Type B pancreatic cell (in vitro differentiated cells): ENCODE data around the gene SYNGR1. TPM values are rescaled to one million over a fixed set of nuclear protein-coding genes. Genes with fewer than 3 reads are reported as not detected.
A peak's percentile ranks its signal among the peaks of the same experiment; 100 is the strongest.

ENCODE experiments used
- DNase-seq: peaks from one replicate; pipeline ENCODE4 v3.0.0; 2021; ENCODE audit warnings: mixed read lengths; ENCODE audit not compliant: unreplicated experiment; ENCODE audit errors: extremely low spot score
- H3K27ac Mint-ChIP-seq: 2 replicates; pipeline ENCODE4 v1.8.0; 2021; ENCODE audit warnings: mild to moderate bottlenecking, mixed read lengths
- H3K27me3 Mint-ChIP-seq: 2 replicates; pipeline ENCODE4 v1.8.0; 2021; ENCODE audit warnings: mixed read lengths
- H3K36me3 Mint-ChIP-seq: 2 replicates; pipeline ENCODE4 v1.8.0; 2021; ENCODE audit warnings: mixed read lengths
- H3K4me1 Mint-ChIP-seq: one replicate; pipeline ENCODE4 v1.8.0; 2021; ENCODE audit warnings: mixed read lengths; ENCODE audit not compliant: unreplicated experiment
- H3K4me3 Mint-ChIP-seq: 2 replicates; pipeline ENCODE4 v1.8.0; 2021; ENCODE audit warnings: mild to moderate bottlenecking, mixed read lengths
- H3K9me3 Mint-ChIP-seq: 2 replicates; pipeline ENCODE4 v1.8.0; 2021; ENCODE audit warnings: mixed read lengths
- total RNA-seq: library from RNA; stranded (reverse); gene quantifications from 2 replicates; pipeline ENCODE4 v1.2.1, GENCODE V29; 2021; ENCODE audit warnings: low replicate concordance
- TF ChIP-seq, protein P1 (sequence below): fragments of 200-600 bp; sonication (generic); conservative IDR thresholded peaks from 2 replicates; pipeline ENCODE4 v1.5.0; 2021; ENCODE audit warnings: antibody characterized with exemption, mild to moderate bottlenecking

The SYNGR1 gene
- total RNA-seq, 1 donor from 2014 or later = 41.4 TPM

DNA sequence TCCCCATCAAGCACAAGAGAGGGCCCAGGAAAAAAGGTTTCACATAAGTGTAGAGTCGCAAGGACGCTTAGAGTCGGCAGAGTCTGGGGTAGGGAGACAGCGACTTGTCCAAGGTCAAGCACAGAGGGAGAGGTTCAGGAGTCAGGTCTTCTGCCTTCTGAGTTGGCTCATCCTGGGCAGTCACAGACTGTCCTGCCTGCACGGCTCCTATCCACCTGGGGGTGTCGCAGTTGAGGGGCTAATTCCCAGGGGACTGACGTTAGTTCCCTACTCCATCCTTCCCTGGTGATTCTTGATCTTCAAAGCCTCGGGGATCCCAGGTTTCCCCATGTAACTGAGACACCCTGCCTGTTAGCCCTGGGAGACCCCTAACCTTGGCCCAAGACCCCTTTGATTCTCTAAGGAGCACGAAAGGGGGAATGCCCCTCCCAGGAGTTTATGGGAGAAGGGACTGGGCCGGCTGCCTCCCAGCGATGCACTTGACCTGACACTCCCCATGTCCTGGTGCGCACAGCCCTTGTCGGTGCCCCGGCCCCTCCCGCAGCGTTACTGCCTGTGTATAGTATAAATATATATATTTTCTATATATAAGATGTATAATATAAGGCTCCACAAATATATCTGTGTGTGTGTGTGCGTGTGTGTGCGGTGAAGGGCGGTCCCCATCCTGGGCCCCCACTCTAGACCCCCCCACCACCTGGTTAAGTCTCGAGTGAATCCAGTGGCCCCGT is 35.1 kb downstream of the SYNGR1 start:
- TF ChIP-seq, protein P1, sequence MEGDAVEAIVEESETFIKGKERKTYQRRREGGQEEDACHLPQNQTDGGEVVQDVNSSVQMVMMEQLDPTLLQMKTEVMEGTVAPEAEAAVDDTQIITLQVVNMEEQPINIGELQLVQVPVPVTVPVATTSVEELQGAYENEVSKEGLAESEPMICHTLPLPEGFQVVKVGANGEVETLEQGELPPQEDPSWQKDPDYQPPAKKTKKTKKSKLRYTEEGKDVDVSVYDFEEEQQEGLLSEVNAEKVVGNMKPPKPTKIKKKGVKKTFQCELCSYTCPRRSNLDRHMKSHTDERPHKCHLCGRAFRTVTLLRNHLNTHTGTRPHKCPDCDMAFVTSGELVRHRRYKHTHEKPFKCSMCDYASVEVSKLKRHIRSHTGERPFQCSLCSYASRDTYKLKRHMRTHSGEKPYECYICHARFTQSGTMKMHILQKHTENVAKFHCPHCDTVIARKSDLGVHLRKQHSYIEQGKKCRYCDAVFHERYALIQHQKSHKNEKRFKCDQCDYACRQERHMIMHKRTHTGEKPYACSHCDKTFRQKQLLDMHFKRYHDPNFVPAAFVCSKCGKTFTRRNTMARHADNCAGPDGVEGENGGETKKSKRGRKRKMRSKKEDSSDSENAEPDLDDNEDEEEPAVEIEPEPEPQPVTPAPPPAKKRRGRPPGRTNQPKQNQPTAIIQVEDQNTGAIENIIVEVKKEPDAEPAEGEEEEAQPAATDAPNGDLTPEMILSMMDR = peak; percentile 58
- peaks cover 4% of the 10 kb centered on the region for H3K4me1 Mint-ChIP-seq
- DNase-seq = no peak
- peaks cover 4% of the 10 kb centered on the region for H3K36me3 Mint-ChIP-seq
- H3K27ac Mint-ChIP-seq = no peak overlapping the region
- no peak overlapping the region for H3K4me3 Mint-ChIP-seq
- H3K9me3 Mint-ChIP-seq = no peaks in the 10 kb centered on the region
- H3K27me3 Mint-ChIP-seq = peaks cover 6% of the 10 kb centered on the region

DNA sequence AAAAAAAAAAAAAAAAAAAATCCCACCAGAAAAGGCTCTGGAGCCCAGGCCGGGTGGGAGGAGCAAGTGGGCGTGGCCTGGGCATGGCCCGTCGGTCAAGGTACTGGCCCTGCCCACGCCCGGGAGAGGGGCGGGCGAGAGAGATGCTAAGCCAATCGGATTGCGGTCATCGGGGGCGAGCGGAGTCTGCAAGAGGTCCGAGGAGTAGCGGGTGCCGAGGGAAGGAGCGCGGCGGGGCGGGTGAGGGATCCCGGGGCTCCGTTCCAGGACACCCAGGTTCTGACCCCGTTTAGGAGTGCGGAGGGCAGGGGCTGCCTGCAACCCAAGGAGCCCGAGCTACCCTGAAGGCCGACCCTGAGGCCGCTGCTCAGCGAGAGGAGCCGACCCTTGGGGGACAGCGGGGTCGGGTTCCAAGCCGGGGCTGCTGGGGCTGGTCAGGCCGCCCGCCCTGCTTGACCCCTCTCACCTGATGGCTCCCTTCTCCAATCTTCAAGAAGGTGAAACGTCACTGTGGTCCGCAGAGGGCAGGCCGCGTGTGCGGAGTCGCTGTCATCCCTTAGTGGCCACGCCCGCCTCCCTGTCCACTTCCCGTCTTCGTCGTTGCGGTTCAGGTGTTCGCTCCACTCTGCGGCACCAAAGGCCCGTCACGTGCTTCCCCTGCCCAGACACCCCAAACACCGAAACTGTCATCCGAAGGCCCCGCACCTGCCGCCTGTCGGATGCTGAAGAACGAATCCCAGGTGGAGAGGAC is 38.6 kb downstream of the SYNGR1 start:
- Mint-ChIP-seq H3K4me3 (peak overlapping the region; percentile 86), H3K27me3 (peaks cover 6% of the 10 kb centered on the region), H3K36me3 (no peaks in the 10 kb centered on the region), H3K4me1 (peaks cover 4% of the 10 kb centered on the region), H3K27ac (no peak overlapping the region), H3K9me3 (no peaks in the 10 kb centered on the region)
- TF ChIP-seq, protein P1 = no peak
- DNase-seq = peak; percentile 89

DNA sequence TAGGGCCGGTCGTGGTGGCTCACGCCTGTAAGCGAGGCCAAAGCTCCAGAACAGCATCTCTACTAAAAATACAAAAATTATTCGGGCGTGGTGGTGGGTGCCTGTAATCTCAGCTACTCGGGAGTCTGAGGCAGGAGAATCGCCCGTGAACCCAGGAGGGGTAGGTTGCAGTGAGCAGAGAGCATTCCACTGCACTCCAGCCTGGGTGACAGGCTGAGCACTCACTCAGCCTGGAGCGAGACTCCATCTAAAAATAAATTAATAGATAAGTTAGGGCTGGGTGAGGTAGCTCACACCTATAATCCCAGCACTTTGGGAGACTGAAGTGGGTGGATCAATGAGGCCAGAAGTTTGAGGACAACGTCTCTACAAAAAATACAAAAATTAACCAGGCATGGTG is 39.6 kb downstream of the SYNGR1 start:
- Mint-ChIP-seq H3K4me1 (peaks cover 4% of the 10 kb centered on the region), H3K27me3 (peaks cover 6% of the 10 kb centered on the region), H3K9me3 (no peaks in the 10 kb centered on the region), H3K36me3 (no peaks in the 10 kb centered on the region), H3K27ac (no peak overlapping the region), H3K4me3 (no peak overlapping the region)
- DNase-seq = no peak
- TF ChIP-seq, protein P1 = no peak

DNA sequence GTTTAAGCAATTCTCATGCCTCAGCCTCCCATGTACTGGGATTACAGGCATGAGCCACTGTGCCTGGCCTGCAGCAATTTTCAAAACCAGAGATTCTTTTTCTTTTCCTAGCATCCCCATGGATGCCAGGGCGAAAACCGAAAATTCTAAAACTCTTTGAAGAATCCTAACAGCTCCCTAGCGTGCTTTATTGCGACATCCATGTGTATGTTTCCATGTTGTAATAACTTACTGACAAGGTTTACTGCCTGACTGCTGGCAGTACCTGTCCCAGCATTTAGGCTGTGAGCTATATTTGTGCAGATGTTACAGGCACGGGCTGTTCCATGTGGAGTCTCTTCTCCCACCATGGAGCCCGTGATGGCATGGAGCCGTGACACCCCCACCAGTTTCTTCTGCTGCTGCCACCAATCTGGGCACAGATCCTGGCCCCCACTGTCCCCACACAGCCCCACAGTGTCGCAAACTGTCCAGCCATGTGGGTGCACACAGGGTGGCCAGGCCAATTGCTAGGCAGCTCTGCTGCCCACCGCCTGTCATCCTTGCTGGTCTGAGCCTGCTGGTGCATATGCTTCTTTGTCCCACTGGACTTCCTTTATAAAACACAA is 42.7 kb downstream of the SYNGR1 start:
- Mint-ChIP-seq H3K27me3 (peaks cover 4% of the 10 kb centered on the region), H3K4me1 (peaks cover 5% of the 10 kb centered on the region), H3K27ac (no peak overlapping the region), H3K36me3 (no peaks in the 10 kb centered on the region), H3K9me3 (no peaks in the 10 kb centered on the region), H3K4me3 (no peak overlapping the region)
- TF ChIP-seq, protein P1 = no peak
- DNase-seq = no peak

DNA sequence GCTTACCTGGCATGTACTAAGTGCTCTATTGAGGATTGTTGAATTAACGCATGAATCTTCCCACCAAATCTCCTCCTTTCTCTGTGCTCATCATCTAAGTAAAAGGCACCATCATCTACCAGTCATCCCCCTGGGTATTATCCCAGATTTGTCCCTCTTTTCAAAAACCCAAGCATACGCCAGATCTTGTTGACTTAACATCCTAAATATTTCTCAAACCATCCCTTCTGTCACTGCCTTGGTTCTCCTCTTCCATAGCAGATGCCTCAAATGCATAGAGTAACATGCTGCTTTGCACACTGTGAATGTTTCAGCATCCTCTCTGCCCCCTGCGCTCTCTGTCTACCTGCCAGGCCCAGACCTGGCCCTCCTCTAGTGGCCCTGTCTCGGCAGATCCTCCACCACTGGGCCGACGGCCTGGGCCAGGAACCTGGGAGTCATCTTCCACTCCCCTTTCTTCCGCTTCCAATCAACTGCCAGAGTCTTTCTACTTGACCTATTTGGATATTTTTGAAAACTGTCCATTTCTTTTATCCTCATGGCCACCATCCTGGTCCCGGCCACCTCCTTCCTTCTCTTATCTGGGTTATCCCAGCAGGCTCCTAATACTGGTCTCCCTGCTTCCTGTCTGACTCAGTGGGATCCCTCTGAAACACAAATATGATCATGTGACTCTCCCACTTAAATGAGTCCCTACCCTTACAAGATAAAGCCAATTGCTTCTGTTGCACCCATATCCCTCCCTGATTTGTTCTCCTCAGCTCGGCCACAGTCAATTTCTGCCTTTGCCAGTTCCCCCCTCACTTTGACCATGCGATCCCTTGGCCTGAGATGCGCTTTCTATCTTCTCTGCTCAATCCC is 46.4 kb downstream of the SYNGR1 start:
- H3K4me3 Mint-ChIP-seq = peak overlapping the region; percentile 52

More for the DNA sequence above, 46.4 kb downstream of the SYNGR1 start:
- Mint-ChIP-seq H3K4me1 (peaks cover 5% of the 10 kb centered on the region), H3K27me3 (no peaks in the 10 kb centered on the region), H3K36me3 (no peaks in the 10 kb centered on the region), H3K27ac (no peak overlapping the region), H3K9me3 (no peaks in the 10 kb centered on the region)
- TF ChIP-seq, protein P1 = no peak
- no peak for DNase-seq
